Activated gamma-delta T cell (primary cell): ENCODE measurements around the gene NDST1.
"Not testable (repeated sequence)": the region's sequence is repeated elsewhere in the genome, so short reads cannot be mapped to it uniquely, and the experiment has no call there.

Experiments
- DNase-seq: peaks from one replicate; lab custom pipeline; 2025; lab: John Stamatoyannopoulos, UW
- total RNA-seq, 2 donors: gene quantifications; one replicate each; lab custom pipeline; 2026; lab: John Stamatoyannopoulos, UW

Gene NDST1
- total RNA-seq = 2.2 to 4.6 reads per million in 2 donors

DNA sequence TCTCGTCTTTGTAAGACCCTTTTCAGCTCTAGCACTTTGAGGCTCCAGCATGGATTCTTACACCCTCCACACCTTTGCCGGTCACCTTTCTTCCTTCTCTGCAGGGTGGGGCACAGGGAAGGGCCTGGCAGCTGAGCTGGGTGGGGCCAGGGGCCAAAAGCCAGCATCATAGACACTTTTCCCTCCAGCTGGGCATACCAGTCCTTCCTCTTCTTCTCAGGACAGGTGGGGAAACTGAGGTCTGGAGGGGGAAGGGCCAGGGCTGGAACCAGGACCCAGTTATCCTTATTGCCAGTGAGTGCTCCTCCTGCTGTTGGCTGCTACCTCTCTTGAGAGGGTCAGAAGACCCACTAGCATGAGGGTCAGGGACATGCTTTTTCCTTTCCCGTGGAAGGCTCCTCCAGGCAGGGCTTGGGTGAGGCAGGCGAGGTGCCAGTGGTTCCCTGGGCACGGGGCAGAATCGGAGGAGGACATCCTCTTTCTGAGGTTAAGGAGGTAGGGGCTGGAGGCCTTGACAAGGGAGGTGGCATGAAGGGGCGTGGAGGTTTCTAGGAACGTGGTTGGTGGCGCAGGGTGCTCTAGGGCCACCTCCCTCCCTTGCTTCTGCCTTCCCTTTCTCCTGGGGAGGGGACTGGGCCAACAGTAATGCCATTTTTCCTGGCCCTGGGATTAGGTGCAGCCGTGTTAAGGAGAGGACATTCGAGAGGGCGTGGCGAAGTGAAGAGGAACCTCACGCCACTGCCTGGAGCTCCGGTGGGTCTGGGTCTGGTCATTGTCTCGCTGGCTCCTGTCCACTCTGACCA lies at the start of gene NDST1:
NDST1 (plus strand) TSS at position 658 of the 803 bp plus-strand sequence. CDS start 13,124 bp downstream, outside the sequence.
- no peak for DNase-seq

- peak; percentile 64 for DNase-seq
Measured at GRCh38 chr5:150458802-150459557, 49.0 kb upstream of the NDST1 start.

DNA sequence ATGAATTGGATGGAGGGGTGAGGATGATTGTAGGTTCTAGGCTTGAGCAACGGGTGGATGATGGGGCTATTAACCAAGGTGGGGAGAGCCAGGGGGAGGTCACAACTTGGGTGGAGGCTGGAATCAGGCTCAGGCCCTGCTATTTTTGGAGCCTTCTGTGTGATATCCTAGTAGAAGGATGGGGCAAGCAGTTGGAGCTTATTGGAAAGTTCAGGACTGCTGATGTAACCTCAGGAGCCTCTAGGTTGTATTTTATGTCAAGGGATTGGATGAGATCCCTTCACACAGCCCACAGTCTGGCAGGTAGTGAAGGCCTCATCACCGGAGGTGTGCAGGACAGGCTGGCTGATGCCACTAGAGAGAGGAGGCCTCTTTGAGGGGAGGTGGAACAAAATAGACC lies 47.1 kb upstream of the NDST1 start:
- no peak for DNase-seq

- no peak for DNase-seq
Measured at GRCh38 chr5:150461231-150461630, 46.7 kb upstream of the NDST1 start.

GRCh38 chr5:150464554-150465012 lies 43.3 kb upstream of the NDST1 start:
- DNase-seq = no peak

- DNase-seq = no peak
Measured at GRCh38 chr5:150465927-150466326, 42.0 kb upstream of the NDST1 start.

- DNase-seq = no peak
Measured at GRCh38 chr5:150468206-150468605, 39.7 kb upstream of the NDST1 start.

GRCh38 chr5:150469718-150470469 lies 38.0 kb upstream of the NDST1 start:
- DNase-seq = no peak

GRCh38 chr5:150473673-150474358 lies 34.1 kb upstream of the NDST1 start:
- no peak for DNase-seq

DNA sequence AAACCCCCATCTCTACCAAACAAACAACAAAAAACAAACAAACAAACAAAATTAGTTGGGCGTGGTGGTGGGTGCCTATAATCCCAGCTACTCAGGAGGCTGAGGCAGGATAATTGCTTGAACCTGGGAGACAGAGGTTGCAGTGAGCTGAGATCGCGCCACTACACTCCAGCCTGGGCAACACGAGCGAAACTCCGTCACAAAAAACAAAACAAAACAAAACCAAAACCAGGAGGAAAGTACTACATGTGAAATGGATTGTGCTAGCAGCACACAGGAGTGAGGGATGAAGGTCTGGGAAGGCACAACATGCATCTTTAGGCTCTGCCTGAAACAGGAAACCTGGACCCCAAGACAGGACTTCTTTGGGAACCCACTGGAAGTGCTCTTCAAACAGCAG lies 31.4 kb upstream of the NDST1 start:
- DNase-seq = not testable (repeated sequence)

DNA sequence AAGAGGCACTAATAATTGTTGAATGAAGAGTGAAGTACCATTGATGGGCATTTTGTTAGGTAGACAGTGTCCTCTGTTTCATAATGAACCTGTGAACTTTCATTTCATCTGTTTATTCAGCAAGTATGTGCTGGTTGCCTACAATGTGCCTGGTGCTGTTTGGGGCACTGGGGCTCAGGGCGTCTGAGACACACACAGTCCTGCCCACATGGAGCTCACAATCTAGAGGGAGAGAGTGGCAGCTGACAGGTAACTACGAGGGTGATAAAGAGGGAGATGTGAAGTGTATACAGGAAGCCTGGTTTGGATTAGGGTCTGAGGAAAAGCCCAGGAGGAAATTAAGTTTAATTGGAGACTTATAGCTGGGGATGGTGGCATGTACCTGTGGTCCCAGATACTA lies 28.5 kb upstream of the NDST1 start:
- DNase-seq = no peak

- DNase-seq = no peak
Measured at GRCh38 chr5:150481708-150481965, 26.3 kb upstream of the NDST1 start.

- no peak for DNase-seq
Measured at GRCh38 chr5:150481972-150482406, 25.9 kb upstream of the NDST1 start.

DNA sequence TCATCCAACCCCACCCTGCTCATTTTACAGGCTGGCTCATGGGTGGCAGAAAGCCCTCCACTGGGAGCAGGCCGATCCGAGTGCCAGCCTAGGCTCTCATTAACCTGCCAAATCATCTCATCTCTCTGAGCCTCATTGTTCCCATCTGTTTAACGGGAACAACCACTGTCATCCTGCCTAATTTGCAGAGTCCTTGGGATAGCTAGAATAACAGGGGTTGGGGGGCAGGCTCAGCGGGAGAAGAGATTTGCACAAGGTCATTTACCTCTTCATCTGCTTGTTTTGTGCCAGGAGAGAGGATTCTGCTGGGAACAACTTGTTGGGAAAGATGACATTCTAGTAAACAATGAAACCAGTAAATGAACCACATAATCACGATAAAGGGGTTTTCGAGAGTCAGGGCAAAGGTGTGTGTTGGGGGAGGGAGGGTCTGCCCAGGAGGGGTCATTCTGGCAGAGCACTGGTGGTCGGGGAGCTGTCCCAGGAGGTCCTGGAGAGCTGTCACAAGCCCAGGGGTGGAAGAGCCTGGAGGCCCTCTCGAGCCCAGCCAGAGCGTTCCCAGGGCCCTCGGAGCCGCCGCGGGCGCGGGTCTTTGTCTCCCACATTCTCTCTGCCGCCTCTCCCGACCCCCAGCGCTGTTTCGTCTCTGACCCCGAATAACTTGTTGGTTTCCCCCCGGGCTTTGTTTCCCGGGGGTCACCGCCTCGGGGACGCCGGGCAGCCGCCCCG lies 22.8 kb upstream of the NDST1 start:
- DNase-seq = no peak

DNA sequence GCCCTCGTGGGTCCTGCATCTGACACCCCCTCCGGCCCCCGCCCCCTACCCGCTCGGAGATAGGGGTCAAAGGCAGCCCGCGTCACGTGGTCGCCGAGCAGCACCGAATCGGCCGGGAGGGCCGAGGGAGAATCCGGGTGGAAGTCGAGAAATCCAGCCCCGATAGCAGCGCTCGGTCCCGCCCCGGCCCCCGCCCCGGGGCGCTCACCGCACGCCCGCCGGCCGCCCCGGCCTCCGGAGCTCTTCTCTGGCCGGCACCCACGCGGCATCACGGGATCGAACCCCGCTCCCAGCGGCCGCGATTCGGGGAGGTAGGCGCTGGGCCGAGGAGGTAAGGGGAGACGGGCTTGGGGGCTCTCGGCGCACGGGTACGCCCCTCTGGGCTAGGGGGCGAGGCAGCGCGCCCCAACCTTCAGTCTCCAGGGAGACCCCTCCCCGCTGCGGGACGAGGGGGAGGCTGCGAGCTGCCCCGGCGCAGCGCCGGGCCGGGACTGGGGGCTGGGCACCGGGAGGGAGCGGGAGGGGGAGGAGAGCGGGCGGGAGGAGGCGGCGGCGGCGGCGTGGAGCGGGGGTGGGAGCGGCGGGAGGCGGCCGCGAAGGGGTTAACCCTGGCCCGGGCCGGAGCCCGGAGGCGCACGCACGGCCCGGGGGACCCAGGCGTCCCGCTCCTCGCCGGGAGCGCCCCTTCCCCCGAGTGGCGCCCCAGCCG lies 22.1 kb upstream of the NDST1 start:
- DNase-seq = peak; percentile 20

- DNase-seq = peak; percentile 20
Measured at GRCh38 chr5:150486402-150487198, 21.3 kb upstream of the NDST1 start.

DNA sequence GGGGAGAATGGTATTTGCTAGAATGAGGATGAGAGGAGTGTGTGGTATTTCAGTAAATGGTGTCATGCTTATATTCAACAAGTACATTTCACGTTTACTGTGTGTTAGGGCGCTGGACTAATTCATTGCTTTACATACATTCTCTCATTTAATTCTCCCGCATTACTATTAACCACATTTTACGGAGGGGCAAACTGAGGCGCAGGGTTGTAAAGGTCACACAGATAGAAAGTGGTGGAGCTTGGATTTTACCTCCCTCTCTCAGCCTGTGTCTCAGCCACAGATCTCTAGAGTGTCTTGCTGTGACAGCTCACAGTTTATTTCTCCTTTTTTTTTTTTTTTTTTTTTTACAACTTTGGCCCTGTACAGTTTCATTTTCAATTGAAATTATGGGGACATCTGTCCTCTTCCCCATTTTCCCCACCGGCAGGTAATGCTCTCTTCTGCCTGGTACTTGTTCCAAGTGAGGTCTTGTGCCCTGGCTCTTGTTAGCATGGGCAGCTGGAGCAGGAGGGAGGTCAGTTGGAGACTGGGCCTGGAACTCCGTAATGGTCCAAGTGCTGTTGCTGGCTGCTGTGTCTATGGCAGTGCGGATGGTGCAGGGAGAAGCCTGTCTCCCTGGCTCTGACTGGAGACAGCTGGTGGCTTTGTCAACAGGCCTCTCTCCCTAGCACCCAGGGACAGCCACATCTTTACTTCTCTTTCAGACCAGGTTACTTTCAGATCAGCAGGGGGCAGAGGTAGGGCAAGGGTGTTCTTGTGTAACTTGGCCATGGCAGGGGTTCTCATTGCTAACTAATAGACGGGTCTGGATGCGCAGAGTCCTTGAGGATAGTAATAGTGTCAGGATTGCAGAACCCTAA lies 20.5 kb upstream of the NDST1 start:
- no peak for DNase-seq

- DNase-seq = no peak
Measured at GRCh38 chr5:150488519-150489359, 19.2 kb upstream of the NDST1 start.
